GM12878 (cell line): ENCODE results near the gene LRRC75A.

Source experiments
- BCL3 ChIP-seq: IDR thresholded peaks from 2 replicates; pipeline ENCODE4 v1.6.1; 2011; ENCODE audit warnings: borderline replicate concordance, low read depth, mild to moderate bottlenecking, moderate library complexity, low read length; ENCODE audit not compliant: insufficient read depth, poor library complexity, severe bottlenecking
- CEBPB ChIP-seq, 2 experiments: fragments of 150-350 bp in 1 of 2; IDR thresholded peaks; 2 replicates each; pipeline ENCODE4 v1.6.1; 2012 to 2014; ENCODE audit warnings: low read depth in 2 of 2, low read length in 2 of 2, borderline replicate concordance in 1 of 2, inconsistent platforms in 1 of 2
- CTCF ChIP-seq, 3 experiments: IDR thresholded peaks in 2 of 3; conservative IDR thresholded peaks in 1 of 3; 2 replicates each; pipeline ENCODE4 v1.5.1; 2011; ENCODE audit warnings: low read depth in 3 of 3, low read length in 3 of 3, mild to moderate bottlenecking in 3 of 3, control low read depth in 2 of 3, moderate library complexity in 2 of 3, inconsistent platforms in 1 of 3, mixed read lengths in 1 of 3; ENCODE audit not compliant: control insufficient read depth in 2 of 3, insufficient read depth in 1 of 3; ENCODE audit errors: extremely low read depth in 1 of 3
- EZH2 ChIP-seq: IDR thresholded peaks from 2 replicates; pipeline ENCODE4 v1.6.1; 2012; ENCODE audit warnings: low read depth, mild to moderate bottlenecking, control low read depth, inconsistent platforms, low read length, borderline replicate concordance; ENCODE audit not compliant: control insufficient read depth
- MLLT1 ChIP-seq: fragments of 450-650 bp; IDR thresholded peaks from 2 replicates; pipeline ENCODE4 v1.6.1; 2016; ENCODE audit warnings: mild to moderate bottlenecking
- PAX8 ChIP-seq: fragments of 450-650 bp; IDR thresholded peaks from 2 replicates; pipeline ENCODE4 v1.6.1; 2017; ENCODE audit warnings: mild to moderate bottlenecking, moderate library complexity
- POLR2A ChIP-seq: IDR thresholded peaks from 2 replicates; pipeline ENCODE4 v1.6.1; 2011; ENCODE audit warnings: low read depth, mild to moderate bottlenecking, low read length
- RELA ChIP-seq: fragments of 450-650 bp; IDR thresholded peaks from 2 replicates; pipeline ENCODE4 v1.8.0; 2014; ENCODE audit warnings: borderline replicate concordance; ENCODE audit not compliant: partially characterized antibody
- ZBTB40 ChIP-seq: fragments of 450-650 bp; IDR thresholded peaks from 2 replicates; pipeline ENCODE4 v1.6.1; 2016; ENCODE audit warnings: mild to moderate bottlenecking, moderate library complexity, borderline replicate concordance

GRCh38 chr17:16473044-16474011 lies 18.7 kb downstream of the LRRC75A start:
- TF ChIP-seq ZBTB40 (no peak), POLR2A (no peak), CTCF (IDR thresholded peaks at IDR 0.05 in 2 of 3, conservative IDR thresholded peaks at IDR 0.05 in 1 of 3; ENCODE audit: control insufficient read depth in 2 of 3, extremely low read depth in 1 of 3, insufficient read depth in 1 of 3, low read depth in 3 of 3, low read length in 3 of 3) (no peak), MLLT1 (no peak), BCL3 (no peak), PAX8 (no peak), EZH2 (no peak), CEBPB (IDR thresholded peaks at IDR 0.05; ENCODE audit: borderline replicate concordance in 1 of 2, low read depth in 2 of 2, low read length in 2 of 2) (no peak), RELA (no peak)
